Amygdala (tissue), 56 donors: ENCODE measurements around the gene RNASET2.
"Not testable (repeated sequence)": the region's sequence is repeated elsewhere in the genome, so short reads cannot be mapped to it uniquely, and the experiment has no call there.

ENCODE experiments used
- DNase-seq, 56 donors: peaks; one replicate each; lab custom pipeline; 2025; lab: John Stamatoyannopoulos, UW

The RNASET2 gene

GRCh38 chr6:166929542-166930189 lies 26.7 kb downstream of the RNASET2 start:
- no peak for DNase-seq

GRCh38 chr6:166928644-166929541 lies 27.5 kb downstream of the RNASET2 start:
- DNase-seq = no peak

- no peak for DNase-seq
Measured at GRCh38 chr6:166927935-166928643, 28.3 kb downstream of the RNASET2 start.

- no peak for DNase-seq
Measured at GRCh38 chr6:166927240-166927934, 29.0 kb downstream of the RNASET2 start.

GRCh38 chr6:166926748-166927147 lies 29.6 kb downstream of the RNASET2 start:
- DNase-seq = no peak

GRCh38 chr6:166925141-166925996 lies 31.0 kb downstream of the RNASET2 start:
- no peak for DNase-seq

- DNase-seq = no peak
Measured at GRCh38 chr6:166924531-166924930, 31.8 kb downstream of the RNASET2 start.

- DNase-seq = no peak
Measured at GRCh38 chr6:166922937-166923336, 33.4 kb downstream of the RNASET2 start.

- DNase-seq = no peak
Measured at GRCh38 chr6:166921570-166921969, 34.8 kb downstream of the RNASET2 start.

GRCh38 chr6:166916824-166917223 lies 39.5 kb downstream of the RNASET2 start:
- no peak for DNase-seq

- not testable (repeated sequence) for DNase-seq
Measured at GRCh38 chr6:166915484-166915883, 40.9 kb downstream of the RNASET2 start.

GRCh38 chr6:166914952-166915351 lies 41.4 kb downstream of the RNASET2 start:
- not testable (repeated sequence) for DNase-seq

GRCh38 chr6:166911248-166911677 lies 45.1 kb downstream of the RNASET2 start:
- DNase-seq = no peak

GRCh38 chr6:166910601-166911000 lies 45.7 kb downstream of the RNASET2 start:
- DNase-seq = peak in 7 of 56 donors; percentile 21 to 60 (median 39)

GRCh38 chr6:166908811-166909210 lies 47.5 kb downstream of the RNASET2 start:
- no peak for DNase-seq

GRCh38 chr6:166907871-166908806 lies 48.2 kb downstream of the RNASET2 start:
- DNase-seq = no peak

- no peak for DNase-seq
Measured at GRCh38 chr6:166907373-166907841, 48.9 kb downstream of the RNASET2 start.

GRCh38 chr6:166906376-166907044 lies 49.8 kb downstream of the RNASET2 start:
- DNase-seq = peak in 2 of 56 donors; percentile 28 to 34
